Retinal pigment epithelial cell (primary cell): ENCODE measurements around the gene KIF25.

ENCODE experiments used
- DNase-seq: peaks from one replicate; pipeline ENCODE4 v3.0.0-alpha.2; 2010; ENCODE audit warnings: low read depth
- H3K4me3 ChIP-seq: 2 replicates; pipeline ENCODE4 v1.5.1; 2011; ENCODE audit warnings: mild to moderate bottlenecking, low read length, control low read depth, moderate library complexity
- CTCF ChIP-seq: conservative IDR thresholded peaks from 2 replicates; pipeline ENCODE4 v1.5.1; 2011; ENCODE audit warnings: low read depth, low read length, control low read depth, inconsistent platforms

KIF25 gene

GRCh38 chr6:168053086-168053956 lies 55.9 kb downstream of the KIF25 start:
- TF ChIP-seq CTCF: no peak

GRCh38 chr6:168053957-168054471 lies 56.5 kb downstream of the KIF25 start:
- DNase-seq: no peak
- TF ChIP-seq CTCF: no peak
- H3K4me3 ChIP-seq: no peak overlapping the region

More at GRCh38 chr6:168053086-168053956, 55.9 kb downstream of the KIF25 start:
- no peak for DNase-seq
- H3K4me3 ChIP-seq: no peak overlapping the region

- no peak overlapping the region for H3K4me3 ChIP-seq
- DNase-seq: no peak
Measured at GRCh38 chr6:168054765-168055560, 57.5 kb downstream of the KIF25 start.

GRCh38 chr6:168055696-168056489 lies 58.4 kb downstream of the KIF25 start:
- no peak for TF ChIP-seq CTCF
- H3K4me3 ChIP-seq: no peak overlapping the region
- no peak for DNase-seq

More at GRCh38 chr6:168054765-168055560, 57.5 kb downstream of the KIF25 start:
- no peak for TF ChIP-seq CTCF

GRCh38 chr6:168056892-168057527 lies 59.5 kb downstream of the KIF25 start:
- DNase-seq: no peak
- H3K4me3 ChIP-seq: no peak overlapping the region
- no peak for TF ChIP-seq CTCF

- H3K4me3 ChIP-seq: no peak overlapping the region
- no peak for DNase-seq
- TF ChIP-seq CTCF: no peak
Measured at GRCh38 chr6:168057836-168058235, 60.4 kb downstream of the KIF25 start.
